A204.1 (cell line): ENCODE measurements around the gene ANKRD27.
"Not testable (repeated sequence)": the region's sequence is repeated elsewhere in the genome, so short reads cannot be mapped to it uniquely, and the experiment has no call there.

Experiments
- FAIRE-seq: peaks from 2 replicates; lab custom pipeline; 2012; peaks lifted over from hg19 to GRCh38; lab: Jason Lieb, UNC

The ANKRD27 gene

GRCh38 chr19:32688311-32688710, 13.3 kb upstream of the ANKRD27 start:
- FAIRE-seq = no peak

GRCh38 chr19:32687681-32688080, 12.7 kb upstream of the ANKRD27 start:
- no peak for FAIRE-seq

GRCh38 chr19:32686847-32687475, 12.0 kb upstream of the ANKRD27 start:
- FAIRE-seq = no peak

GRCh38 chr19:32682317-32682716, 7.3 kb upstream of the ANKRD27 start:
- no peak for FAIRE-seq

GRCh38 chr19:32680986-32681385, 6.0 kb upstream of the ANKRD27 start:
- no peak for FAIRE-seq

- no peak for FAIRE-seq
Observed at GRCh38 chr19:32677657-32678056, 2.7 kb upstream of the ANKRD27 start.

GRCh38 chr19:32676895-32677359, 1.9 kb upstream of the ANKRD27 start:
- FAIRE-seq = no peak

- no peak for FAIRE-seq
Observed at GRCh38 chr19:32676186-32676894, 1.4 kb upstream of the ANKRD27 start.

- FAIRE-seq = no peak
Observed at GRCh38 chr19:32675720-32676185, 773 bp upstream of the ANKRD27 start, which contains the start of gene RGS9BP. Gene RGS9BP (plus strand): TSS chr19:32675848. CDS start chr19:32676264, 416 bp downstream.

GRCh38 chr19:32674153-32674930, 638 bp downstream of the ANKRD27 start:
- FAIRE-seq = no peak

GRCh38 chr19:32673573-32673972, 1.4 kb downstream of the ANKRD27 start:
- FAIRE-seq = no peak

- no peak for FAIRE-seq
Observed at GRCh38 chr19:32672841-32673240, 2.1 kb downstream of the ANKRD27 start.

GRCh38 chr19:32671883-32672593, 2.9 kb downstream of the ANKRD27 start:
- no peak for FAIRE-seq

- FAIRE-seq = no peak
Observed at GRCh38 chr19:32669310-32669709, 5.7 kb downstream of the ANKRD27 start.

GRCh38 chr19:32666084-32666483, 8.9 kb downstream of the ANKRD27 start:
- no peak for FAIRE-seq

- no peak for FAIRE-seq
Observed at GRCh38 chr19:32662186-32662585, 12.8 kb downstream of the ANKRD27 start.

GRCh38 chr19:32661318-32661717, 13.7 kb downstream of the ANKRD27 start:
- no peak for FAIRE-seq

GRCh38 chr19:32658527-32658926, 16.5 kb downstream of the ANKRD27 start:
- FAIRE-seq = no peak

GRCh38 chr19:32658075-32658474, 16.9 kb downstream of the ANKRD27 start:
- FAIRE-seq = no peak

- not testable (repeated sequence) for FAIRE-seq
Observed at GRCh38 chr19:32656379-32656778, 18.6 kb downstream of the ANKRD27 start.

- no peak for FAIRE-seq
Observed at GRCh38 chr19:32653599-32653915, 21.4 kb downstream of the ANKRD27 start.

GRCh38 chr19:32652894-32653598, 21.9 kb downstream of the ANKRD27 start:
- FAIRE-seq = no peak
